HEK293T (cell line): ENCODE measurements around the gene ENPEP.

Source experiments
- ELF4 ChIP-seq: fragments of 450-650 bp; IDR thresholded peaks from 2 replicates; pipeline ENCODE4 v1.6.1; 2017; ENCODE audit warnings: antibody characterized with exemption
- FOXA1 ChIP-seq: fragments of 450-650 bp; IDR thresholded peaks from 2 replicates; pipeline ENCODE4 v1.6.1; 2016; ENCODE audit warnings: mild to moderate bottlenecking
- FOXM1 ChIP-seq: fragments of 450-650 bp; IDR thresholded peaks from 2 replicates; pipeline ENCODE4 v1.6.1; 2017; ENCODE audit warnings: mild to moderate bottlenecking, borderline replicate concordance
- NFRKB ChIP-seq: fragments of 450-650 bp; IDR thresholded peaks from 2 replicates; pipeline ENCODE4 v1.6.1; 2016; ENCODE audit warnings: mild to moderate bottlenecking, moderate library complexity
- SP1 ChIP-seq: fragments of 450-650 bp; IDR thresholded peaks from 2 replicates; pipeline ENCODE4 v1.6.1; 2017
- ZNF384 ChIP-seq: fragments of 450-650 bp; IDR thresholded peaks from 2 replicates; pipeline ENCODE4 v1.6.1; 2016

DNA sequence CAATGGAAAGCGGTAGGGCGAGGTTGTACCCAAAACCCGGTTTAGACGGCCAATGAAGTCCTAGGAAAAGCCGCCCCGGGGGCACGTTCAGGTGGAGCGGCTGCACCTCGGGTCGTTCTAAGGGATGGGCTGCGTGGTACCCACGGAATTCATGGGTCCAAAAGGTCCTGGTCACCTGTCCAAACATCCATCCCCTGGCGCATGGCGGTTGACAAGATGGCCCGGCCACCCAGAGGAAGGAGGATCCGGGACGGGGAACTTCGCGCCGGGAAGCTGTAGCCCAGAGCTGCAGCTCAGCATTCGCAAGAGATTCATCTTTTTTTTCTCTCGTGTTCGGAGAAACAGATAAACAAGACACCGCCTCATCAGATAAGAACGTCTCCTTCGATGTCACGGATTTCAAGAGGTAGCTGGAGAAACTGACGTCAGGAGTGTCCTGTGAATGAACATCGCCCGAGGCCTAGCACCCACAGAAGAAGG lies 136.1 kb downstream of the ENPEP start:
- TF ChIP-seq ELF4 (no peak), SP1 (no peak), ZNF384 (no peak), FOXM1 (no peak), NFRKB (no peak), FOXA1 (no peak)
